Caco-2 (cell line): ENCODE results near the gene SUPT3H. TPM values are rescaled to one million over a fixed set of nuclear protein-coding genes. Genes with fewer than 3 reads are reported as not detected.
A peak's percentile ranks its signal among the peaks of the same experiment; 100 is the strongest.

ENCODE experiments used
- BruUV-seq: library from RNA; stranded (reverse); fragments of 400-500 nt; replicated peaks from 2 replicates; lab custom pipeline; 2021; lab: Mats Ljungman, UMichigan
- CTCF ChIA-PET: fragments of 300-600 bp; sonication (Branson Sonifier 250); formaldehyde crosslinking; loops from one replicate; lab custom pipeline; 2022; ENCODE audit warnings: antibody characterized with exemption; lab: Charles Lee
- POLR2A ChIA-PET: fragments of 300-600 bp; sonication (Branson Sonifier 250); formaldehyde crosslinking; loops from one replicate; lab custom pipeline; 2022; ENCODE audit warnings: antibody characterized with exemption; lab: Charles Lee
- DNase-seq, 2 experiments: peaks; one replicate each; pipeline versions ENCODE4 v3.0.0 to v3.0.0-alpha.2; 2020 to 2022
- H3K27me3 ChIP-seq: replicated peaks from 2 replicates; pipeline ENCODE4 v1.6.0; 2011; ENCODE audit warnings: low read length; ENCODE audit not compliant: control insufficient read depth, insufficient read depth
- H3K36me3 ChIP-seq: 2 replicates; pipeline ENCODE4 v1.5.1; 2011; ENCODE audit warnings: low read length; ENCODE audit not compliant: control insufficient read depth, insufficient read depth
- H3K4me1 ChIP-seq: fragments of 250-450 bp; sonication (Bioruptor Pico); 2 replicates; pipeline ENCODE4 v1.5.1; 2020; ENCODE audit warnings: mild to moderate bottlenecking
- H3K4me3 ChIP-seq: 2 replicates; pipeline ENCODE4 v1.5.1; 2011; ENCODE audit warnings: low read depth, mild to moderate bottlenecking, control low read depth, low read length
- H3K9me3 ChIP-seq: fragments of 250-450 bp; sonication (Bioruptor Pico); 2 replicates; pipeline ENCODE4 v1.5.1; 2020; ENCODE audit warnings: mild to moderate bottlenecking, moderate library complexity
- H3K27ac Mint-ChIP-seq: one replicate; pipeline ENCODE4 v1.8.0; 2022; ENCODE audit warnings: mixed read lengths; ENCODE audit not compliant: unreplicated experiment
- H3K27me3 Mint-ChIP-seq: one replicate; pipeline ENCODE4 v1.8.0; 2022; ENCODE audit warnings: mixed read lengths; ENCODE audit not compliant: insufficient read depth, unreplicated experiment
- H3K36me3 Mint-ChIP-seq: one replicate; pipeline ENCODE4 v1.8.0; 2022; ENCODE audit warnings: mild to moderate bottlenecking, mixed read lengths; ENCODE audit not compliant: insufficient read depth, unreplicated experiment
- H3K4me1 Mint-ChIP-seq: one replicate; pipeline ENCODE4 v1.8.0; 2022; ENCODE audit warnings: low read depth, mixed read lengths; ENCODE audit not compliant: unreplicated experiment
- H3K4me3 Mint-ChIP-seq: one replicate; pipeline ENCODE4 v1.8.0; 2022; ENCODE audit warnings: mild to moderate bottlenecking, moderate library complexity, mixed read lengths; ENCODE audit not compliant: unreplicated experiment
- H3K9me3 Mint-ChIP-seq: one replicate; pipeline ENCODE4 v1.8.0; 2022; ENCODE audit warnings: mixed read lengths; ENCODE audit not compliant: unreplicated experiment
- intact Hi-C: fragments of 100-400 bp; cut with micrococcal nuclease; formaldehyde crosslinking; loops from one replicate; pipeline ENCODE4 v1.10.0; 2022; ENCODE audit not compliant: unreplicated experiment
- total RNA-seq: library from RNA; stranded (reverse); gene quantifications from 2 replicates; pipeline ENCODE4 v1.2.3, GENCODE V29; 2022
- TF ChIP-seq, protein P1 (sequence below), 2 experiments: fragments of 200-600 bp in 1 of 2; IDR thresholded peaks; 1 replicate in 1 of 2; 2 replicates in 1 of 2; pipeline versions ENCODE4 v1.5.1 to v1.8.0; 2011 to 2022; ENCODE audit warnings: antibody characterized with exemption in 1 of 2, control low read depth in 1 of 2, inconsistent platforms in 1 of 2, low read depth in 1 of 2, low read length in 1 of 2, mild to moderate bottlenecking in 1 of 2, moderate library complexity in 1 of 2; ENCODE audit not compliant: insufficient read depth in 1 of 2, severe bottlenecking in 1 of 2, unreplicated experiment in 1 of 2

The SUPT3H gene
- total RNA-seq, 1 experiment from 2014 or later = 13.2 TPM

- Mint-ChIP-seq H3K9me3 (no peaks in the 10 kb centered on the region), H3K4me1 (no peaks in the 10 kb centered on the region), H3K27me3 (no peaks in the 10 kb centered on the region), H3K36me3 (no peaks in the 10 kb centered on the region), H3K4me3 (no peak overlapping the region), H3K27ac (no peak overlapping the region)
- CTCF ChIA-PET = no interaction called here
- intact Hi-C loops = no loop called here
- Histone ChIP-seq H3K27me3 (no peaks in the 10 kb centered on the region), H3K9me3 (no peaks in the 10 kb centered on the region), H3K4me3 (no peak overlapping the region), H3K4me1 (no peaks in the 10 kb centered on the region; the same call in 1 of the 2 replicates), H3K36me3 (no peaks in the 10 kb centered on the region)
- BruUV-seq = no TSS peak
- DNase-seq = no peak
- POLR2A ChIA-PET = no interaction called here
- TF ChIP-seq, protein P1, sequence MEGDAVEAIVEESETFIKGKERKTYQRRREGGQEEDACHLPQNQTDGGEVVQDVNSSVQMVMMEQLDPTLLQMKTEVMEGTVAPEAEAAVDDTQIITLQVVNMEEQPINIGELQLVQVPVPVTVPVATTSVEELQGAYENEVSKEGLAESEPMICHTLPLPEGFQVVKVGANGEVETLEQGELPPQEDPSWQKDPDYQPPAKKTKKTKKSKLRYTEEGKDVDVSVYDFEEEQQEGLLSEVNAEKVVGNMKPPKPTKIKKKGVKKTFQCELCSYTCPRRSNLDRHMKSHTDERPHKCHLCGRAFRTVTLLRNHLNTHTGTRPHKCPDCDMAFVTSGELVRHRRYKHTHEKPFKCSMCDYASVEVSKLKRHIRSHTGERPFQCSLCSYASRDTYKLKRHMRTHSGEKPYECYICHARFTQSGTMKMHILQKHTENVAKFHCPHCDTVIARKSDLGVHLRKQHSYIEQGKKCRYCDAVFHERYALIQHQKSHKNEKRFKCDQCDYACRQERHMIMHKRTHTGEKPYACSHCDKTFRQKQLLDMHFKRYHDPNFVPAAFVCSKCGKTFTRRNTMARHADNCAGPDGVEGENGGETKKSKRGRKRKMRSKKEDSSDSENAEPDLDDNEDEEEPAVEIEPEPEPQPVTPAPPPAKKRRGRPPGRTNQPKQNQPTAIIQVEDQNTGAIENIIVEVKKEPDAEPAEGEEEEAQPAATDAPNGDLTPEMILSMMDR (IDR thresholded peaks at IDR 0.05; ENCODE audit: insufficient read depth in 1 of 2, low read depth in 1 of 2, low read length in 1 of 2, severe bottlenecking in 1 of 2, unreplicated experiment in 1 of 2) = no peak
Observed at GRCh38 chr6:44926556-44926955, 451.2 kb downstream of the SUPT3H start.

GRCh38 chr6:44925100-44925739 lies 452.5 kb downstream of the SUPT3H start:
- H3K27ac Mint-ChIP-seq = no peak overlapping the region
- CTCF ChIA-PET = no interaction called here

GRCh38 chr6:44923444-44923843 lies 454.3 kb downstream of the SUPT3H start:
- peaks cover 7% of the 10 kb centered on the region for H3K4me1 Mint-ChIP-seq
- no peak for DNase-seq
- Histone ChIP-seq H3K27me3 (no peaks in the 10 kb centered on the region), H3K4me3 (no peak overlapping the region), H3K9me3 (no peaks in the 10 kb centered on the region), H3K36me3 (no peaks in the 10 kb centered on the region), H3K4me1 (peaks cover 10% of the 10 kb centered on the region)
- no peak overlapping the region for H3K4me3 Mint-ChIP-seq
- TF ChIP-seq, protein P1 (IDR thresholded peaks at IDR 0.05; ENCODE audit: insufficient read depth in 1 of 2, low read depth in 1 of 2, low read length in 1 of 2, severe bottlenecking in 1 of 2, unreplicated experiment in 1 of 2) = no peak
- H3K27ac Mint-ChIP-seq = no peak overlapping the region
- no TSS peak for BruUV-seq
- no peaks in the 10 kb centered on the region for H3K36me3 Mint-ChIP-seq
- ChIA-PET POLR2A (no interaction called here), CTCF (no interaction called here)
- no peaks in the 10 kb centered on the region for H3K9me3 Mint-ChIP-seq
- H3K27me3 Mint-ChIP-seq = no peaks in the 10 kb centered on the region
- intact Hi-C loops = no loop called here

More at GRCh38 chr6:44925100-44925739, 452.5 kb downstream of the SUPT3H start:
- BruUV-seq = no TSS peak
- H3K4me1 ChIP-seq = peaks cover 10% of the 10 kb centered on the region
- DNase-seq = peak in 1 of 2 experiments; percentile 7
- Mint-ChIP-seq H3K4me3 (no peak overlapping the region), H3K9me3 (no peaks in the 10 kb centered on the region), H3K4me1 (peaks cover 7% of the 10 kb centered on the region), H3K36me3 (no peaks in the 10 kb centered on the region), H3K27me3 (no peaks in the 10 kb centered on the region)
- TF ChIP-seq, protein P1 (IDR thresholded peaks at IDR 0.05; ENCODE audit: insufficient read depth in 1 of 2, low read depth in 1 of 2, low read length in 1 of 2, severe bottlenecking in 1 of 2, unreplicated experiment in 1 of 2) = no peak
- intact Hi-C loops = no loop called here
- POLR2A ChIA-PET = no interaction called here
- no peaks in the 10 kb centered on the region for H3K9me3 ChIP-seq
- H3K36me3 ChIP-seq = no peaks in the 10 kb centered on the region
- H3K27me3 ChIP-seq = no peaks in the 10 kb centered on the region
- no peak overlapping the region for H3K4me3 ChIP-seq
